ENCODE measurements around the gene DEAF1.

DEAF1 gene

DNA sequence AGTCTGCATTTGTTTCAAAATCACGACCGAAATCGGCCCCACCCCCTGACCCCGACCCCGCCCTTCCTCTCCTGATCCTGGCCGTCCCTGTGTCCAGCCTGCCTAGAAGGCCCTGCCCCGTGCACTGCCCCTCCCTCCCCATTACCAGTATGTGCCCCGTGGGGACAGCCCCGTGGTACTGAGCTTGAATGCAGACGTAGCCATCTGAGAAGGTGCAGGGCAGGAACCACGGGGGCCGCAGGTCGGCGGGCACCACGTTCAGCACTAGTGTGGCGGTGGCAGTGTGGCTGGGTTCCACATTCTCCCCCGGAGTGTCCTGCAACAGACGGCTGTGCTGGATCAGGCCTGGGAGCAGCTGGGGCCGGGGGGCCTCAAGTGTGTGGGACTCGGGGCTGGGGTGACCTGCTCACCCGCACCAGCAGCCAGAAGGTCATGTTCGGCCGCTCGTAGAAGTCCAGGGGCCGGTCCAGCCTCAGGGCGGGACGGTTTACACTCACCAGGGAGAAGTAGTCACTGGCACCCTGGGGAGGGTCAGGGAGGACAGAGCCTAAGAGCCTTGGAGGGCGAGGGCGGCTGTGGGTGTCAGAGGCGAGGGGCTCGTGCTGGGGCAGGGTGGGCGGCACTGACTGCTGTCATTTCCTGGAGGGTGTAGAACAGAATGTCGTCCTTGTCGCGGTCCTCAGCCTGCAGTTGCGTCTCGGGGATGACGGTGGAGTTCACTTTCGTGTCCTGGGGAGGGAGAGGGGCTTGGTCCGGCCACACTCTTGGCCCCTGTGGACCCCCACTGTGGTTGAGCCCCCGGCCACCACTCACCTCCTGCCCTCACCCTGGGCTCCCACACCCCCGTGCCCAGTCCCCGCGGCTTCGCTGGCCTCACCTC is 73.8 kb downstream of the DEAF1 start:
- DNase-seq = no peak

DNA sequence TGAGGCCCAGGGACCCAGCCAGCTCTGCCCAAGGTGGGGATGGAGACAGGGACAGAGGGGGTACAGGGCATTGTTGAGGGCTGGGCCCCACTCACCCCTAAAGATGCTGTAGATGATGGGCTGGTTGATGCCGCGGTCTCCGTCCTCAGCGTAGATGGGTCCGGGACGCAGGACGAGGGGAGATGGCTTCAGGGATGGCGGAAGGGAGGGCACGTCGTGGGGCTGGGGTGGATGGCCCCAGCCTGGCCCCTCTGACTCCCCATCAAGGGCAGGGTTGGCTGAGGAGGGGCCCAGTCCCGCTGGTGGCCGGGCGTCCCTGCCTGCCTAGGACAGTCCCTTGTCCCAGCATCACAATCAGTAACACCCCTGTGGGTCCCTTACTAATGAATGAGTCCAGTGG is 74.8 kb downstream of the DEAF1 start:
- DNase-seq = no peak

DNA sequence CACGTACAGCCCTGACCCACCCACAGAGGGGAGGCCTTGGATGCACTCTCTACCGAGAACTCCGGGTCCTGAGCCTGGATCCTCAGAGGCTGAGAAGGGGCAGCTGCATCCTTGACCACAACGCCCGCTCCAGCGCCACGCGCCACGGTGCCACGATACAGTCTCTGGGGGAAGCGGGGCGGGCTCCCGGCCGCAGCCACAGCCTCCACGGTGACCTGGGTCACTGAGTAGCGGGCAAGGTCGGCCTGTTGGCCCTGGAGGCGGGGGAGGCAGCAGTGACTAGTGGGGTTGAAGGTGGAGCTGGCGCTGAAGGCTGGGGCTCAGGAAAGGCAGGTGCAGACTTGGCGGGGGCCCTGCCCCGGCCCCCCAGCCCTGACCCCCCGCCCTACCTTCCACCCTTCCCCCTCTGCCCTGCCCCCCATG is 75.4 kb downstream of the DEAF1 start:
- no peak for DNase-seq

DNA sequence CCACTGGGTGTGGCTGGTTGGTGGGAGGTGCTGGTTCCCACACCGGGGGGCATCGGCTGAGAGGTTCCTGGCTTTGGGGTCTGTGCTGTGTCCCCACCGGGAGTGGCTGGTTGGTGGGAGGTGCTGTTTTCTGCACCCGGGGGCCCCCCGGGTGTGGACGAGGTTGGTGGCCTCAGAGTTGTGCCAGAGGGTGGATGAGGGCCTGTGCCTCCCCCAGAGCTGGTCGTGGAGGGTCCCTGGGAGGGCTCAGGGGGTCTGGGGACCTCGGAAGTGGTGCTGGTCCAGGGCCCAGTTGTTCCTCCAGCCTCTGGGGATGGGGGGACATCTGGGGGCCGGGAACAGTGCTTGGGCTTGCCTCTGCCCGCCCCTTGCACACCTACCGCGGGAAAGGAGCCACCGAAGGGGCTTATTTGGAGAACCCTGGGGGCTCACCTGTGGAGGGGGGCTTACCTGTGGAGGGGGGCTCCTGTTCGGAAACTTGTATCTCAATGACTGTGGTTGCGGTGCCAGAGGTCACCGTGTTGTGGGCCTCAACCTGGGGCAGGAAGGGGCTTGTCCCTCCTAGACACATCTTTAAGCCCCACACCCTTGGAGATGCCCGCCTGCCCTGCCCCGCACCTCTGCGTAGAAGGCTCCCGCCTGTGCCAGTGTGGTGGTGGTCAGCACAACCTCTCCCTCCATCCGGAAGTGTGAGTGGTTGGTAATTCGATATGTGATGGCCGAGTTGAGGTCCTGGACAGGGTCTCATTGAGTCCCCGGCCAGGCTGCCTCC is 76.0 kb downstream of the DEAF1 start:
- DNase-seq = no peak

DNA sequence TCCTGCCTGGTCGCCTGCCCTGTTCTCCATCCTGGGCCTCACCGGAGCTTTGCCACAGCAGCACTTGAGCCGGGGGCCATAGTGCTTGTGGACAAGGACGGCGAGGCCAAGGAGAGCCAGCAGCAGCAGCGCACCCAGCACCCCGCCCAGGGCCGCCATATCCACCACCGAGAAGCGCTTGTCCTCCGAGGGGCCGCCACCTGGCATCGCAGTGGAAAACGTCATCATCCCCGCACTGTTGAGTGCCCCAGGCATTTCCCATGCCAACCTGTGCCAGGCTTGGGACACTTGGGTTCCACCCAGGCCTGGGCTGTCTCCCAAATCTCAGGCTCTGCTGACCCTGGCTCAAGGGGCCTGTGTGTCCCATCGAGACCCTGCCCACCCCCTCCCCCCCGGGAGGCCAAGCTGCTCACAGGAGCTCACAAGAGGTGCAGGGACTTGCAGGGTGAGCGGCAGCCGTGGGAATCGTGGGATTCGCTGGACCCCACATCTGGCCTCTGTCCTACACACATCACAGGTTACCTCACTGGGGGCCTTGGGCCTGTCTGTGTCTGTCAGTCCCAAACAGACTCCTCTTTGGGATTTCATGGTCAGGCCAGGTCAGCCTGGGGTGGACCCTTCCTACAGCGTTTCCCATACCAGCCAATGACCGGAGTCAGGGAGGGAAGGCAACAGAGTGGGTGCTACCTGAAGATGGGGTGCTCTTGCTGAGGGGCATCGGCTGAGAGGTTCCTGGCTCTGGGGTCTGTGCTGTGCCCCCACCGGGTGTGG is 76.9 kb downstream of the DEAF1 start:
- no peak for DNase-seq

DNA sequence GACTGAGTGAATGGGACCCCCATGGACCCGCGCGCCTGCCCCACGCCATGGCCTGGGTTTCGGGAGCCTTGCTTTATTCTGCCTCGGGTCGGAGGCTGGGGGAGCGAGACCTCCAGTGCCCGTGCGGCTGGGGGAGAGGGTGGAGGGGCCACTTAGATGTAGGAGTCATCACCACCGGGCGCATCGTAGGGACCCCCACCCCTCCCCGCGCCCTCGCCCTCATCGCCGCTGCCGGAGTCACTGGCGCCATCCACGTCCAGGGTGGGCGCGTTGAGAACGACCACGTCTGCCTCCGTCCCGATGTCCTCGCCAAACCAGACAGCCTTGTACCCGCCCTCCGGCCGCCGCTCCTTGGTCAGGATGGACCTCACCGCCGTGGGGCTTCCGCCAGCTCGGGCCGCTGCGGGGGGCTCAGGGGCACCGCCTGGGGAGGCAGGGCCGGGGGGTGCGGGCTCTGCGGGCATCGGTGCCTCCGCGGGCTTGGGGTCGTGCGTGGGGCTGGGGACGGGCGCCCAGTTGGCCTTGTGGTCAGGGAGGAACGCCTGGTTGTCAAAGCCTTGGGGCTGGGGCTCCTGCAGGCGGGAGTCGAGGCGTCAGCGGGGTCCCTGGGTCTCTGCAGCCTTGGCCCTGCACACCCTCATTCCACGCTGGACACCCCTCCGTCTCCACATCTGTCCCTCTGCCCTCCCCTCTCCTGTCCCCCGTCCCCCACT is 77.7 kb downstream of the DEAF1 start:
- DNase-seq = no peak

DNA sequence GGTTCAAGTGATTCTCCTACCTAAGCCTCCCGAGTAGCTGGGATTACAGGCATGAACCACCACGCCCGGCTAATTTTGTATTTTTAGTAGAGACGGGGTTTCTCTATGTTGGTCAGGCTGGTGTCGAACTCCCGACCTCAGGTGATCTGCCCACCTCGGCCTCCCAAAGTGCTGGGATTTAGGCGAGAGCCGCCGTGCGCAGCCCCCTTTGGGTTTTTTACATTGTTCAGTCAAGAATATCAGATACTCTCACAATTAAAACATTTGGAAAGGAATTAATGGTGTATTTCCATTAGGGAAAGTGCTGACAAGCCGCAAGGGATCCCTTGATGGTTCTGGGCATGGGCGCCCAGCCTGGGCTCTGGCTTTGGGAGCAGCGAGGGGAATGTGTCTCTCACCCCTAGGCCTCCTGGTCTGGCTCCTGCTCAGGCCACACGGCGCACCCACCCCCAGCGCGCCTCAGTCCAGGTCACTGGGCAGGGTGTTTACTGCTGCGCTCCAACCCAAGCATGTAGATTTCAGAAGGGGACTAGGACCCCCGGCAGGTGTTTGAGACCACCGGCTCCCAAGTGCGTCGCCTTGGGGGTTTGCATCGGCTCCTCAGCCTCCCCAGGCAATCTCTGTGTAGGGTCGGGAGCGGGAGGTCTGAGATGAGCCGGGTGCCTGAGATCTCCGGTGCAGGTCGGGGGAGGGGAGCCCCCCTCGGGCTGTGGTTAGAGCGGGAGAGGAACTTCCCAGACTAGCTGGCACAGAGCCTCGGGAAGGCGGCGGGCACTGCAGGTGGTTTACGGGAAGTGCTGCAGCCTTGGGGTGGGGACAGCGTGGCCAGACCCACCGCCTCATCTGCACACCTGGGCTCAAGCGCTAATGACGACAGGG is 78.5 kb downstream of the DEAF1 start:
- DNase-seq = no peak

DNA sequence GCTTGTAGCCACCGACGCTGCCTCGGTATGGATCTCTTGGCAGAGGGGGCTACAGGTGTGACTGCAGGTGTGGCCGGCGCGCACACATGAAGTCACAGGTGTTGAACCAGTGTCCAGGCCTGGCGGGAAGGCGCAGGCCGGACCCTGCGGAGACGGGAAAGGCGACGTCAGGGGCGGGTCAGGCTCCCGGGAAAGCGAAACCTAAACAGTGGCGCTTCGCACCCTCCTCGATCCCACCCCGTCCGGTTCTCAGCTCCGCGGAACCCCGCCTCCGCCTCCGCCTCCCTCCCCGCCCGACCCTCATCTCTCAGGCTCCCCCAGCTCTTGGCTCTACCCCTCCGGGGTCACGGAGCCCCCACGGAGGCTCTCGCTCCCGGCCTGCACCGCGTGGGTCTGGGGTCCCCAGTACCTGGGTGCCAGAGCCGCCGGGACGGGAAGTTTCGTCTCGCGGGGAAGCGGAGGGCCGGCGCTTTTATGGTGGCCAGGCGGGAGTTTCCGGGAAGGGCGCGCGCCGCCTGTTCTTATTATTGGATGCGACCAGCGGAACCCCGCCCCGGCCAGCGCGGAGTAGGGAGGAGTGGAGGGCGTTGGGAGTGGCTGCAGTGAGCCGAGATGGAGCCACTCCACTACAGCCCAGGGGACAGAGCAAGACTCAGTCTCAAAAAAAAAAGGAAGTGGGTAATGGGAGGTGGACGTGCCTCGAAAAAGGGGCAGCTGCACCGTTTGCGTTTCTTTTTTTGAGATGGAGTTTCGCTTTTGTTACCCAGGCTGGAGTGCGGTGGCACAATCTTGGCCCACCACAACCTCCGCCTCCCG is 79.3 kb downstream of the DEAF1 start, which contains the start of gene IRF7:
TSS of gene IRF7 (minus strand) at position 447 of the 816 bp plus-strand sequence. CDS start 586 bp downstream, outside the sequence.
- DNase-seq = peak; percentile 79 to 81

DNA sequence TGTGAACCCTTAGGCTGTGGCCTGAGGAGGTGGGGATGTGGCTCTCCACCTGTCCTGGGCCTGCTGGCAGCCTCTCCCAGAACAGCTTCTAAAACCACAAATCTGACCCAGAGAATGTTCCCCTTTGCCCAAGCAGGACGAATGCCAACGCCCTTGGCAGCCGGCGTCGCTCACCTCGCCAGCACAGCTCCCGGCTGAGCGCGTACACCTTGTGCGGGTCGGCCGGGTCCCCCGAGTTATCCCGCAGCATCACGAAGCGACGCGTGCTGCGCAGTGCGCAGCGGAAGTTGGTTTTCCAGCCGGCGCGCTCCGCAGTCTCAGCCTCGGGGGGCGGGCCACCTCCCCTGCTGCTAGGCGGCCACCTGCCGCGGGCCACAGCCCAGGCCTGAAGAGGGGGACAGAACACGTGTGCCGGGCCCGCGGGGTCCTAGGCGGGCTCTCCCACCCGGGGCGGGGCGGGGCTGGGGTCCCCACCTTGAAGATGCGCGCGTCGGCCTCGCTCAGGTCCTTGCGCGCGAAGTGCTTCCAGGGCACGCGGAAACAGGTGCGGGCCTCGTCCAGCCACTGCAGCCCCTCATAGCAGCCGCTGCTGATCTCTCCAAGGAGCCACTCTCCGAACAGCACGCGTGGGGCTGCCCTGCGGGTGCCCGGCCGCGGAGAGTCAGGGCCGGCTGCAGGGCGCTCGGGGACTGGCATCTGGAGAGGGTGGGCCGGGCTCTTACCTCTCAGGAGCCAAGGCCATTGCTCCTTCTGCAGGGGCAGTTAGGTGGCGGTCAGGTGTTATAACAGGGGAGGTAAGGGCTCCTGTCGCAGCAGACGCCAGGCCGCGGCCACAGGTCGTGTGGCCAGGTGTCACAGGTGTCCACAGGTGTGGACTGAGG is 80.2 kb downstream of the DEAF1 start:
- DNase-seq = no peak

DNA sequence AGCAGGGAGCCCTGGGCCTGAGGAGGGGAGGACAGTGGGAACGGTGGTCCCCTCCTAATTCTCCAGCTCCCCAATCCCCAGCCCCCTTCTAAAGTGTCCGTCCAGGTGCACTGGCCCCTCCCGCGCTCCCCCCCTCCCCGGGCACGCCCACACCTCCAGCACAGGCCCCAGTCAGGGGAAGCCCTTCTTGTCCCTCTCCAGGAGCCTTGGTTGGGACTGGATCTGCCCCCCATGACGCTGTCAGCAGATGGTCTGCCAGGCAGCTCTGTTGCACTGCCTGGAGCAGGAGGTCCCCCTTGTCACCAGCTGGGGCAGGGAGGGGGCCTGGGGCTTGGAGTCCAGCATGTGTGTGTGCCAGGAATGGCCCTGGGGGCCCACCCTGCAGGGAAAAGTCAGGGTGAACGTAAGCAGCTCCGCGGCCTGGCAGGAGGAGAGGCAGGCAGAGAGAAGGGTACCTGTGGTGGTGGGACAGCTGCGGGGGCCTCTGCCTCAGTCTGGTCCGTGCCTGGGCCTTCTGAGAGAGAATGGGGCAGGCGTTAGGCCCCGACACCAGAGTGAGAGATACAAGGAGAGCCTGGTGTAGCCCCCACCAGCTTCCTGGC is 80.9 kb downstream of the DEAF1 start:
- no peak for DNase-seq

DNA sequence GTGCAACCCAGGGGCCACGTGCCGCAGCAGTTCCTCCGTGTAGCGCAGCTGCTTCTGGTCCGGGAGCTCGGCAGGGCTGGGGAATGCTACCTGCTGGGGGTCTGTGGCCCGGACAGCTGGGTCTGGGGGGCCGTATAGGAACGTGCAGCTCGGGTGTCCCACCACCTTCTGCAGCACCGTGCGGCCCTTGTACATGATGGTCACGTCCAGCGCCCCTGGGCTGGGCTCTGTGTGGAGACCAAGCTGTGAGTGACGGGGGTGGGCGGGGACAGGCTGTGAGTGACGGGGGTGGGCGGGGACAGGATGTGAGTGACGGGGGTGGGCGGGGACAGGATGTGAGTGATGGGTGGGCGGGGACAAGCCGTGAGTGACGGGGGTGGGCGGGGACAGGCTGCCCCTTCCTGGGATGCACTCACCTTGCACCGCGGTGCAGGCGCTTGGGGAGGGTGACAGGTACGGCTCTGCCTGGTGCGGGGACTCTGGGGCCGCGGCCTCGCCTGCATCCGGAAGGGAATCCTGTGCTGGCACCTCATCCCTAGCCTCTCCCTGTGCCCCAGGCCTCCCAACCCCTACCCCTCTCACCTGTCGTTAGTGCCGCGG is 81.6 kb downstream of the DEAF1 start:
- DNase-seq = peak; percentile 78

DNA sequence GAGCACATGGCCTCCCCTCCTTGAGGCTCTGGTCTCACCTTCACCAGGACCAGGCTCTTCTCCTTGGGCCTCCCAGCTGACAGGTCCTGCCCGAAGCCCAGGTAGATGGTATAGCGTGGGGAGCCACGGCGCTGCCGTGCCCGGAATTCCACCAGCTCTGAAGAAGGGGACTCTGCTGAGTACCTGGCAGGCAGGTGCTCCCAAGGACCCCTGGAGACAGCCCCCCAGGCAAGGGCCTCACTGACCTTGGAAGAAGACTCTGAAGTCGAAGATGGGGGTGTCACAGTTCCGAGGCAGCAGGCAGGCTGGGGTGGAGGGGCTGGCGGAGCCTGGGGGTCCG is 82.1 kb downstream of the DEAF1 start:
- no peak for DNase-seq

DNA sequence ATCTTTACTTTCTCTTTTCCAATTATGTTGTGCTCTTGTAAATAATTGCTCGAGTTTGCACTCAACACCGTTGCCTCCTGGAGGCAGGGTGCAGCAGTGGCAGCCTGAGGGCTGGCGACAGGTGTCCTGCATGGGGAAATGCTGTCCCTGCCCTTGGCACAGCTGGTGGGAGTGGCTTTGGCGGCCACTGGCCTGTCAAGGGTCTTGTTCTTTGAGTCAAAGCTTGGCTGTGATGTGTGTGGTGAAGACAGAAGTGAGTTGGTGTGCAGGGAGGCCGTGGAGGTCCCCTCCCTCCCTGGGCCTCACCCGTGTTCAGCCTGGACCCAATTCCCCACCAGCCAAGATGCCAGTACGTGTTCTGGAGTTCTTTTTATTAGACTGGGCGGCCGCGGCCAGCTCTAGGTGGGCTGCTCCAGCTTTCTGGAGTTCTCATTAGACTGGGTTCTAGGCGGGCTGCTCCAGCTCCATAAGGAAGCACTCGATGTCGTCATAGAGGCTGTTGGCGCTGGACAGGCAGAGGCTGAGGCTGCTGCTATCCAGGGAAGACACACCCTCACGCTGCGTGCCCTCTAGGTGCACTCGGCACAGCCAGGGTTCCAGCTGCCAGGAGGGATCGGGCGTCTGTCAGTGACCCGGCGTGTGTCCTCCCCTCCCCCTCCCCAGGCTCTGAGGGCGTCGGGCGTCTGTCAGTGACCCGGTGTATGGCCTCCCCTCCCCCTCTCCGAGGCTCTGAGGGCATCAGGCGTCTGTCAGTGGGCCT is 82.6 kb downstream of the DEAF1 start:
- no peak for DNase-seq

DNA sequence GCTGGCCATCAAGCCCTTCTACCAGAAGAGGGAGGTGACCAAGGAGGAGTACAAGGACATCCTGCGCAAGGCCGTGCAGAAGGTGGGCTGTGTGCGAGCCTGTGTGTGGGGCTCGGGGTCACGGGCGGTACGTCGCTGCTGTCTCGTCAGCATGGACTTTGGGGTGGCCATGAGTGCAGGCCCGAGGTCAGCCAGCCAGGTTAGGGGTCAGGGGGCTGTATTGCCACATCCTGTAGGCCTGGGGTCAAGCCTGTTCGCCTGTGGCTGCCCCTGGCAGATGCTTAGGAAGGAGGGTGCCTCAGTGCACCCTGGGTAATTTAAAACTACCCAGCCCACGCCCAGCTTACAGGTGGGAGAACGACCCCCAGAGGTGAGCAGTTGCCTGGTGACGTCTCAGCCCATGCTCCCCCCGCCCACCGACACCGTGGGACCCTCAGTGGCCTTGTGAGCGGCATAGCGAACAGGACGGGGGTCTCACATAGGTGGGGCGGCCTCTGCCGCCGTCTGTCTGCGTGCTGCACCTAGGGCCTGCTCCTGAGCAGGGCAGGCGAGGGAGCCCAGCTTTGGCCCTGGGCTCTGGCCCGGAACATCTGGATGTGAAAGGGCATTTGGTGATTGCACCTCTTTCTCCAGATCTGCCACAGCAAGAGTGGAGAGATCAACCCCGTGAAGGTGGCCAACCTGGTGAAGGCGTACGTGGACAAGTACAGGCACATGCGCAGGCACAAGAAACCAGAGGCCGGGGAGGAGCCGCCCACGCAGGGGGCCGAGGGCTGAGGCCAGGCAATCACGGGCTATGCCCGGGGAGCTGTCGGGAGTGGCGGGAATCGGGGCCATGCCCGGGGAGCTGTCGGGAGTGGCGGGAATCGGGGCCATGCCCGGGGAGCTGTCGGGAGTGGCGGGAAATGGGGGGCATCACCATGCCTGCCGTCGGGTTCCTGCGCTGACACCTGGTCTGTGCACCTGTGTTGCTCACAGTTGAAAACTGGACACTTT is 83.7 kb downstream of the DEAF1 start:
- no peak for DNase-seq

DNA sequence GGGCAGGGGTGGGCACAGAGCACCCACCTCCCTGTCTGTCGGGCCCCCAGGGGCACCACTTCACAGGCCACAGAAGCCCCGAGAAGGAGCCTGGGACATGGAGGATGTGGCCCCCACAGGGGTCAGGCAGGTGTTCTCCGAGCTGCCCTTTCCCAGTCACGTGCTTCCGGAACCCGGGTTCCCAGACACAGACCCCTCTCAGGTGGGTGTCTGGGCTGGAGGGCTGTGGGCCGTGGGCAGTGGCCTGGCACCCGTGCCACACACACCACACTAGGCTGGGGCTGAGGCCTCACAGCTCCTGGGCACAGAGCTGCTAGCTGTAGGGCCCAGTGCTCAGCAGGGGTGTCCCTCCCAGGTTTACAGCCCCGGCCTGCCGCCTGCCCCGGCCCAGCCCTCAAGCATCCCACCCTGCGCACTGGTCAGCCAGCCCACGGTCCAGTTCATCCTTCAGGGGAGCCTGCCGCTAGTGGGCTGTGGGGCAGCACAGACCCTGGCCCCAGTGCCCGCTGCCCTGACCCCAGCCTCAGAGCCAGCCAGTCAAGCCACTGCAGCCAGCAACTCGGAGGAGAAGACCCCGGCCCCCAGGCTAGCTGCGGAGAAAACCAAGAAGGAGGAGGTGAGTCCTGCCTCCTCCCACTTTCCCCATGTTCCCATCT is 84.7 kb downstream of the DEAF1 start:
- DNase-seq = no peak

DNA sequence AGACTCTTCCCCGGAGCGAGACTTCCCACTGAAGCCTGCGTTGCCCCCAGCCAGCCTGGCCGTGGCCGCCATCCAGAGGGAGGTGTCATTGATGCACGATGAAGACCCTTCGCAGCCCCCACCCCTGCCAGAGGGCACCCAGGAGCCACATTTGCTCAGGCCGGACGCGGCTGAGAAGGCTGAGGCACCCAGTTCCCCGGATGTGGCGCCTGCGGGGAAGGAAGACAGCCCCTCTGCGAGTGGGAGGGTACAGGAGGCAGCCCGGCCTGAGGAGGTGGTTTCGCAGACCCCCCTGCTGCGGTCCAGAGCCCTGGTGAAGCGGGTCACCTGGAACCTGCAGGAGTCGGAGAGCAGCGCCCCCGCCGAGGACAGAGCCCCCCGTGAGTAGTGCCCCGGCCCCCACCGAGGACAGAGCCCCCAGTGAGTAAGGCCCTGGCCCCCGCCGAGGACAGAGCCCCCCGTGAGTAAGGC is 85.6 kb downstream of the DEAF1 start:
- DNase-seq = no peak
